Renal pelvis (tissue), 4 donors: ENCODE data around the gene CEBPB. TPM values are rescaled to one million over a fixed set of nuclear protein-coding genes. Genes with fewer than 3 reads are reported as not detected.
A peak's percentile ranks its signal among the peaks of the same experiment; 100 is the strongest.
"Not testable (repeated sequence)": the region's sequence is repeated elsewhere in the genome, so short reads cannot be mapped to it uniquely, and the experiment has no call there.

Experiments
- DNase-seq: peaks from one replicate; pipeline ENCODE4 v3.0.0-alpha.2; 2013
- polyA plus RNA-seq, 3 donors: library from polyadenylated mRNA; unstranded; fragments of 120-200 nt; gene quantifications; one replicate each; pipeline ENCODE4 v1.2.1, GENCODE V29; 2013; ENCODE audit not compliant: insufficient read length in 3 of 3

The CEBPB gene
- polyA plus RNA-seq, 3 donors = 4.0 to 5.8 (median 4.9) TPM

- no peak for DNase-seq
These were observed 474 bp downstream of the CEBPB start for GRCh38 chr20:50191065-50191543.

GRCh38 chr20:50191544-50192363, 1.1 kb downstream of the CEBPB start:
- DNase-seq = peak; percentile 67

- peak; percentile 81 for DNase-seq
These were observed 2.0 kb downstream of the CEBPB start for GRCh38 chr20:50192364-50193198.

GRCh38 chr20:50193199-50193835, 2.7 kb downstream of the CEBPB start:
- DNase-seq = no peak

- DNase-seq = no peak
These were observed 3.3 kb downstream of the CEBPB start for GRCh38 chr20:50193836-50194421.

GRCh38 chr20:50194422-50194830, 3.8 kb downstream of the CEBPB start:
- no peak for DNase-seq

- DNase-seq = no peak
These were observed 4.3 kb downstream of the CEBPB start for GRCh38 chr20:50194831-50195523.

GRCh38 chr20:50195524-50196120, 5.0 kb downstream of the CEBPB start:
- no peak for DNase-seq

- DNase-seq = no peak
These were observed 5.6 kb downstream of the CEBPB start for GRCh38 chr20:50196248-50196647.

- no peak for DNase-seq
These were observed 6.3 kb downstream of the CEBPB start for GRCh38 chr20:50196896-50197295.

GRCh38 chr20:50197463-50198179, 7.0 kb downstream of the CEBPB start:
- DNase-seq = no peak

- DNase-seq = no peak
These were observed 7.6 kb downstream of the CEBPB start for GRCh38 chr20:50198180-50198666.

- DNase-seq = no peak
These were observed 8.1 kb downstream of the CEBPB start for GRCh38 chr20:50198716-50199115.

- DNase-seq = no peak
These were observed 9.1 kb downstream of the CEBPB start for GRCh38 chr20:50199703-50200102.

GRCh38 chr20:50200482-50201104, 10.0 kb downstream of the CEBPB start:
- DNase-seq = no peak

- not testable (repeated sequence) for DNase-seq
These were observed 11.1 kb downstream of the CEBPB start for GRCh38 chr20:50201710-50202109.

GRCh38 chr20:50202677-50203076, 12.0 kb downstream of the CEBPB start:
- no peak for DNase-seq

- no peak for DNase-seq
These were observed 13.6 kb downstream of the CEBPB start for GRCh38 chr20:50203951-50204937.
